Astrocyte of the hippocampus (primary cell): ENCODE measurements around the gene NES.

ENCODE experiments used
- DNase-seq: peaks from one replicate; pipeline ENCODE4 v3.0.0; 2011; ENCODE audit warnings: low read depth, low spot score

The NES gene

DNA sequence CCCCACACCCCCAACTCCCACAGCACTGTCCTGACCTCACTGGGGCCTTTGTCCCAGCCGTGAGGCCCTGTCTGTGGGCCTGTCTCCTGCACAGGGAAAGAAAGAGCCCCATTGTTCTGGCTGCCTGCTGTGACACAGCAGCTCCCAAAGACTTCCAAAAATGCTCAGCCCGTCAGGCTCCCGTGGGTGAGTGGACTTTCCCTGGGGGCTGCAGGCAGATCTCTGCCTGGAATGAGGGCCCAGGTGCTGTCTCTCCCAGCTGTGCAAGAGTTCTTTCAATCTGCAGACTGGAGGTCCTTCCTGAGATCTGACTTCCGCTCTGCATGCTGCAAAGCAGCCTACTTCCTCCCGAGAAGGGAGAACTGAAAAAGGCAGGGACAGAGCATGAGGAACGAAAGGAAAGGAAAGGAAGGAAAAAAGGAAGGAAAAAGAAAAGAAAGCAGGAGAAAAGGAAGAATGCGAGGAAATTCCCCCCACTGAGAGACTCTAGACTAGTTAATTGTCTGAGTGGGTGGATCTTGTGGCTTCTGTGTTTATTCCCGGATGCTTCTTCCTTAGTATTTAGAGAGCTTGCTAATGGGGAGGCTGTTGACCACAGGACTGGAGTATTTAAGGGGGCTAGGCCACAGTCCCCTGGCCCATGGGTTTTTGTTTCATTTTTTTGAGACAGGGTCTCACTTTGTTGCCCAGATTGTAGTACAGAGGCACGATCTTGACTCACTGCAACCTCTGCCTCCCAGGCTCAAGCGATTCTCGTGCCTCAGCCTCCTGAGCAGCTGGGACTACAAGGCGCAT, 15.0 kb downstream of the NES start:
- no peak for DNase-seq

DNA sequence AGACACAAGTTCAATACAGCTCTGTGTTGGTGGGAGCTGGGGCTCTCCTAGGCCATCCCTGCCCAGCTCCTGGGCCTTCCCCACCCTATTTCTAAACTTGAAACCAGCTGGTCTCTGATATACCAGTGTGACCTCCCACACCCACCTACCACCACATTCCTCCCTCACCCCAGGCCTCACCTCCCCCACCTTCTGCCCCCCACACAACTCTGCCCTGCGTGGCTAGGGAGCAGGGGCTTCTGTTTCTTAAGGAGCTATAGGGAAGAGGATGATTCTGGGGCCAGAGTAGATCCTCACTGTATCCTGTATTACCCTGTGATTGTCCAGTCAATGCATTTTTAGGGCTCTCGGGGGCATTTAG, 16.5 kb downstream of the NES start:
- DNase-seq = no peak

DNA sequence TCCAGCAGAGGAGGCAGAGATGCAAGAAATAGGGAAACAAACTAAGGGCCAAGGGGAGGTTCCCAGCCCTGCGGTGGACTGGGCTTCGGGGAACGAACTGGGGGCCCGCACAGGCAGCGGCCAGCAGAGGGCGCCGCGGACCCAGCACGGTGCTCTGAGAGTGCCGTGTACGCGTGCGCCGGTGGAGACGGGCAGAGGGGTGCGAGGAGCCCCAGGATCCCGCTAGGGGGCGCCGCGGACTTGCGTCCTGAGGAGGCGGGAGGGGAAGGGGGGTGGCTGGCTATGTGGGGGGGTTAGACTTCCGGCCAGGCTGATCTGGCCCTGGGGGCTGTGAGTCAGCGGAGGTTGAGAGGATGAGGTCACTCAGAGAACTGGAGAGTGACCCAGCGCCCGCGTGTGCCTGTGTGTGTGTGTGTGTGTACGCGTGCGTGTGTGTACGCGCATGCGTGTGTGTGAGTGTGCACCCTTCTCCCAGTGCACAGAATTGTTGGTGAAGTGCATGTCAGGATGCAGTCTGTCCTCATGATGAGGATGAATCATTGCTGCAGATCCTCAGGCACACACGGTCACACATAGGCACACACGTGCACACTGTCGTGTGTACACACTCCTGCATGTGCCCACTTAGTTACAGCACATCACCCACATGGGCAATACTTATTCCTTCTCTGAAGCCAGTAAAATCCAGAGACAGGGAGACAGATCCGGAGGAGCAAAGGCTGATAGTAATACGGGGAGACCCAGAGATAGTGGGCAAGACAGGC, 17.0 kb downstream of the NES start:
- DNase-seq = peak; percentile 99

DNA sequence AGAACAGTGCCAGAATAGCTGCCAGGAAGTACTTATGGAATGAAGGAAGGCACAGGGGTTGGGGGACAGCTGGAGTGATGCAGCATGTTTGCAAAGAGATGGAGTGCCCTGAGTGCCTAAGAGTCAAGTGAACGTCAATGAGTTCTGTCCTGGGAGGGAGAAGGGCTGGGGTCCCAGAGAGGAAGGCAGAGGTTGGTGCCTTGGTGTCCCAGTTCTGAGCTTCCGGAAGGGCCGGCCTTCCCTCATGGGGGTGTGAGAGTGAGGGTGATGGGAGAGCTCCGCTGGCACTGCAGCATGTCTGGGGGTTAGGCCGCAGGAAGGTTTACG, 17.6 kb downstream of the NES start:
- DNase-seq = no peak

DNA sequence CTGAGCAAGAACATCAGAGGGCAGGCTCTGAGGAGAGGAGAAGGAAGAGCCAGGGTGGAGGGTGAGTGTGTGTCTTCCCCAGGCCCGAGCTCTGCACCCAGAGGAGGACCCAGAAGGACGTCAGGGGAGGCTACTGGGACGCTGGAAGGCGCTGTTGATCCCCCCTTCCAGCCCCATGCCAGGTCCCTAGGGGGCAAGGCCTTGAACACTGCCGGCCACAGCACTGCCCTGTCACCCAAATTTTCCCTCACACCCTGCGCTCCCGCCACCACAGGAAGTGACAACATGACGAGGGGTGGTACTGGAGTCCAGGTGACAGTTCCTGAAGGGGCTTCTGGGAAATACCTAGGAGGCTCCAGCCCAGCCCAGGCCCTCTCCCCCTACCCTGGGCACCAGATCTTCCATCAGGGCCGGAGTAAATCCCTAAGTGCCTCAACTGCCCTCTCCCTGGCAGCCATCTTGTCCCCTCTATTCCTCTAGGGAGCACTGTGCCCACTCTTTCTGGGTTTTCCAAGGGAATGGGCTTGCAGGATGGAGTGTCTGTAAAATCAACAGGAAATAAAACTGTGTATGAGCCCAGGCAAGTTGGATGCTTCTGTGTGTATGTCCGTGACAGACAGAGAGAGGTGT, 18.1 kb downstream of the NES start:
- no peak for DNase-seq

DNA sequence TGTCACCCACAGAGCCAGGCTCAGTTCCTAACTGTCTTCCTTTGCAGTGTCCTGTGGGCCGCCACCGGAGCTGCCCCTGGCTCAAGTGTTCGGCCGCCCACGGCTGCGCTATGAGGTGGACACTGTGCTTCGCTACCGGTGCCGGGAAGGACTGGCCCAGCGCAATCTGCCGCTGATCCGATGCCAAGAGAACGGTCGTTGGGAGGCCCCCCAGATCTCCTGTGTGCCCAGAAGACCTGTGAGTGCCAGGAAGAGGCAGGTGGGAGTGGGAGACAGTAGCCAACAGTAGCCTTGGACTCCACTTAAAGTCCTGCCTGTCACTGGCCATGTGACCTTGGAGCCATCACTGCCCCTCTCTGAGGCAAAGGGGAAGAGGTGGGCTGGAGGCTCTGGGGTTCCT, 18.7 kb downstream of the NES start:
- DNase-seq = no peak

DNA sequence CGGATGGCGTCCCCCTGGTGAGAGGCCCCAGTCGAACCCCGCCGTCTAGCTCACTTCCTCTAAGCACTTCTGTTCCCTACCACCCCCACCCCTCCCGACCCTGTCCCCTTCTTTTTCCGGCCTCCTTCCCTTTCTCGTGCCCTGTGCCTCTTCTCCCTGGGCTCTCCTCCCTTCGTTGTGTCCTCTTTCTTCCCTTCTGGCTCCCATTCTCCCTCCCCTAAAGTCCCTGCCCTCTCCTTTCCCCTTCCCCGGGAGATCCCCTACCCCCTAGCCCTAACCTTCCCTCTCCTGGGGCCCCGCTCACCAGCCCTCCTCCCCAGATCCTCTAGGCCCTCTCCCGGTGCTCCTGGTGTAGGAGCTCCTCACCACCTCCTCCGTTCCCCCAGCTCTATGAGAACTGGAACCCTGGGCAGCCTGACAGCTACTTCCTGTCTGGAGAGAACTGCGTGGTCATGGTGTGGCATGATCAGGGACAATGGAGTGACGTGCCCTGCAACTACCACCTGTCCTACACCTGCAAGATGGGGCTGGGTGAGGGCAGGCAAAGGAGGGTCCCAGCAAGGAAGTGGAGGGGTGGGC, 19.4 kb downstream of the NES start:
- no peak for DNase-seq

DNA sequence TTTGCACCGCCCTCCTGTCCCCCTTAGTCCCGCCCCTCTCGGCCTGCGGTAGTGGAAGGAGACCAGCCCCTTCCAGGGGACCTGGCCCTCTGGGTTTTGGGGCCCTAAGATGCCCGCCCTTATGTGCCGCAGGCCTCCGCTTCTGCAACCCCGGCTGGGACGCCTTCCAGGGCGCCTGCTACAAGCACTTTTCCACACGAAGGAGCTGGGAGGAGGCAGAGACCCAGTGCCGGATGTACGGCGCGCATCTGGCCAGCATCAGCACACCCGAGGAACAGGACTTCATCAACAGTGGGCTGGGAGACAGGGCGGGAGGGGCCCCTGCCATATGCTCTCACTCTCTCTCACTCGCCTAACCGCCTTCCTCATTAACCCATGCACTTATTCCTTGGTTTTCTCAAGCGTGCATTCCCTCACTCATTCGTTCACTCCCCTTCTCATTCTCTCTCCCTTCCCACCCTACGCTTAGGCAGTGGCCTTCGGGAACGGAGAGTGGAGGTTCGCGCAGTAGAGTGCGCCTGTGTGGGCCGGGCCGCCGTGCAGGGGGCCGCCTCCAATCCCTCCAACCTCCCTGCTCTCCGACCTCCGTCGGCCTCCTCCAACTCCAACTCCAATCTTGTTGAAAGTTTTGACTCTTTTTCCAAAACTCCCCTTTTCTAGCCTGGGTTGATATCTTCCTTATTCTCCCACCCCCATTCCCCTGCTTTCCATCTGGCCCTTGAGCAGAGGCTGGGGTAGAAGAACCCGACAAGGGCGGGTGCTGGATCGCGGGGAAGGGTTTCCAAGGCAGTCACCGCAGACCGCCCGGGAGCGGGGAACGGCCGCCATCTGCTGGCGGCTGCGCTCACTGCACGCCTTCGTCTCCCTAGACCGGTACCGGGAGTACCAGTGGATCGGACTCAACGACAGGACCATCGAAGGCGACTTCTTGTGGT, 20.1 kb downstream of the NES start:
- DNase-seq = peak; percentile 81

DNA sequence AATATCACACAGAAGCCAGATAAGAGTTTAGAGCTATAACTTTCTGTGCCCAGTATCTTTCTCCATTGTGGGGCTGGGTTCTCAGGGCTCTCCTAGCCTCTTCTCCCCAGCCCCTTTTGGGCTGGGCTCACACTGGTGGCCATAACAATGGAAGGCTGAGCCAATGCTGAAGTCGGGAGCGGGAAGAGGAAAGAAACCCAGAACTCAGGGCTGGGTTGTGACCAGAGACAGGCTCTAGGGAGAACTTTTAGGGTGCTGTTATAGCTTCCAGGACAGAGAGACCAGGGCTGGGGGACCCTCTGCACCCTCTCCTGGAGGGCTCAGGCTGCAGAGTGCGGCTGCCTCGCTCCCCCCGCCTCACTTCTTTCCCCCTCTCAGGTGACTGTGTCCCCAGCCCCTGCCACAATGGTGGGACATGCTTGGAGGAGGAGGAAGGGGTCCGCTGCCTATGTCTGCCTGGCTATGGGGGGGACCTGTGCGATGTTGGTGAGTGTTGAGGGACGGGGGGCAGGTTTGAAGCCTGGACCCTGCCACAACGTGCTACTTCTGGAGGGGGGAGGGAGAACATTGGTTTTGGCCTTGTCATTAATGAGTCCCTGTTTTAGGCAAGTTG, 21.2 kb downstream of the NES start:
- no peak for DNase-seq

DNA sequence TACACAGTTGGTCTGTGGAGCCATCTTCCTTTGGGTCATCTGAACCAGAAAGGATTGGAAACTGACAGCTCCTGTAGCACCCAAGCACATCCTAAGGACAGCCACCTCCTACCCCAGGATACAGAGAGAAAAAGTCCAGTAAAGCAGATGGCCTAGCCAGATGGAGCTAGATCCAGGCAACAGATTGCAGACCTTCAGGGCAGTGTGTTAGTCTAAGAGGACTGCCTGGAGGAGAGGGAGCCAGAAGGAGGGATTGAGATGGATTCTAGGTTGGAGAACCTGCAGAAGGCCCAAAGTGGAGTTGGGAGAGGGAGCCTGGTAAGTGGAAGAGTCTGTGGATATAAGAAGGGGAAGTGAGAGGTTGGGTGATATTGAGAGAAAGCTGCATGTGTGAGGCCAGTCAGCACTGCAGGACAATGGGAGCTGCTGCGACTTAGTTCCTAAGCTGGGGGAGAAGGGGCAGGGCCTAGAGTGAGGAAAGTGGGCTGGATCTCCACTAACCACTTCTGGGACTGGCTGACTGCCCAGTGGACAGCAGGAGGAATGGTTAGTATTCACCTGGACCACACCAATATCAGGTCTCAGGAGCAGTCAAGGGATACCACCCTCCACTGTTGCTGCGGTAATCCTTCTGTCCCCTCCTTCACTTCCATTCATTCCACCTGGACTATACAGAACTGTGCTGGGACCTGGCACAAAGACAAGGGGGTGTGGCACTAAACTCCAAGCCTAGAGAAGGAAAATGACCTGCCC, 21.9 kb downstream of the NES start:
- no peak for DNase-seq

DNA sequence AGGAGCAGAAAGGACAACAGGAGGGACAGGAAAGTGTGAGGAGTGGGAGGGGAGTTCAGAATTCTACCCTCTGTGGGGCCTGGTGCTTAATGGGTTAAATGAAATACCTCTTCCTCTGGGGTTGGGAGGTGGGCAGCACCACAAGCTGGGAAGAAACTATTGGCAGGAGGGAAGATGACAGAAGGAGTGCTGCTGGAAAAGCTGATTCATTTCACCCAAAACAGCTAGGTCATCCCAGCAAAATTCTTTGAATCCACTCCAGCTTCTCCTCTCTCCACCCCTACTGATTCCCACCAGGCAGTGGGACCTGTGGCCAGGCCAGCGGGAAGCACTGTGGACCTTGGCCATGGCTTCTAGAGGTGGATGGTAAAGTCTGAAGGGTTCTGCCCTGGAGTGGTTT, 22.5 kb downstream of the NES start:
- no peak for DNase-seq

DNA sequence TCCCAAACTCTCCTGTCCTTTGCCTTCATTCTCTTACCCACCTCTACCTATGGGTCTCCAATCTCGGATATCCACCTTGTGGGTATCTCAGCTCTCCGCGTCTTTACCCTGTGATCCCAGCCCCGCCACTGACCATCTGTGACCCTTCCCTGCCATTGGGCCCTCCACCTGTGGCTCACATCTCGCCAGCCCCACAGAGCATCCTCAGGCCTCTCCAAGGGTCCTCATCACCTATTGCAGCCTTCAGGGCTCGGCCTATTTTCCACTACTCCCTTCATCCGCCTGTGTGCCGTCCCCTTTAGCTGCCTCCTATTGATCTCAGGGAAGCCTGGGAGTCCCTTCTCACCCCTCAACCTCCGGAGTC, 24.2 kb downstream of the NES start:
- DNase-seq = no peak

DNA sequence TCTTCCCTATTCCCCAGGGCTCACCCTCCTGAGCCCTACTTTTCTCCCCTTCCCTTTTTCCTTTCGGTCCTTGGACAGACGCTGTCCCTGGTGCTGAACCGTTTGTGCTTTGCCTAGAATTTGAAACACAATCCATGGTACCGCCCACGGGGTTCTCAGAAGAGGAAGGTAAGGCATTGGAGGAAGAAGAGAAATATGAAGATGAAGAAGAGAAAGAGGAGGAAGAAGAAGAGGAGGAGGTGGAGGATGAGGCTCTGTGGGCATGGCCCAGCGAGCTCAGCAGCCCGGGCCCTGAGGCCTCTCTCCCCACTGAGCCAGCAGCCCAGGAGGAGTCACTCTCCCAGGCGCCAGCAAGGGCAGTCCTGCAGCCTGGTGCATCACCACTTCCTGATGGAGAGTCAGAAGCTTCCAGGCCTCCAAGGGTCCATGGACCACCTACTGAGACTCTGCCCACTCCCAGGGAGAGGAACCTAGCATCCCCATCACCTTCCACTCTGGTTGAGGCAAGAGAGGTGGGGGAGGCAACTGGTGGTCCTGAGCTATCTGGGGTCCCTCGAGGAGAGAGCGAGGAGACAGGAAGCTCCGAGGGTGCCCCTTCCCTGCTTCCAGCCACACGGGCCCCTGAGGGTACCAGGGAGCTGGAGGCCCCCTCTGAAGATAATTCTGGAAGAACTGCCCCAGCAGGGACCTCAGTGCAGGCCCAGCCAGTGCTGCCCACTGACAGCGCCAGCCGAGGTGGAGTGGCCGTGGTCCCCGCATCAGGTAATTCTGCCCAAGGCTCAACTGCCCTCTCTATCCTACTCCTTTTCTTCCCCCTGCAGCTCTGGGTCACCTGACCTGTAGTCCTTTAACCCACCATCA, 24.8 kb downstream of the NES start:
- peak; percentile 77 for DNase-seq

DNA sequence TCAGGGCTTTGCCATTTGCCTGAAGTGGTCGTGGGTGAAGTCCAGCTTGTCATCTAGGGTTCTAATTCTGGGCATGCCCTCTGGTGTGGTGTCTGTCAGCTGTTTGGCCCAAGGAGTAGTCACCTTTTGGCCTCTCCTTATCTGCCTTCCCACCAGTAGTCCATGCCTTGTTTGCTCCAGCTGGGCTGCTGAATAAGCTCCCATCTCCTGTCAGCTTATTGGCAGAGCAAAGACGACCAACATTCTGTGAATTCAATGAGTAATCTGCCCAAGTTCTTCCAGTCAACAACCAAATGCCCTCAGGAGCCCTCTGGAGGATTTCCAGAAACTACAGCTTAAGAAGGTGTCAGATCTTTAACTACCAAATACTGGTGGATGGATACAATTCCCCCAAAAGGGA, 28.3 kb downstream of the NES start:
- DNase-seq = no peak

DNA sequence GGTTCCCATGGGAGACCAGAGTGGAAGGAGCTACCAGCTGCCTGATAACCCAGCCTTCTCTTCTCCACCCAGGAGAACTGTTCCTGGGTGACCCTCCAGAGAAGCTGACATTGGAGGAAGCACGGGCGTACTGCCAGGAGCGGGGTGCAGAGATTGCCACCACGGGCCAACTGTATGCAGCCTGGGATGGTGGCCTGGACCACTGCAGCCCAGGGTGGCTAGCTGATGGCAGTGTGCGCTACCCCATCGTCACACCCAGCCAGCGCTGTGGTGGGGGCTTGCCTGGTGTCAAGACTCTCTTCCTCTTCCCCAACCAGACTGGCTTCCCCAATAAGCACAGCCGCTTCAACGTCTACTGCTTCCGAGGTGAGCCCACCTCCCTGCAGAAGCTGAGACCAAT, 28.7 kb downstream of the NES start:
- no peak for DNase-seq

DNA sequence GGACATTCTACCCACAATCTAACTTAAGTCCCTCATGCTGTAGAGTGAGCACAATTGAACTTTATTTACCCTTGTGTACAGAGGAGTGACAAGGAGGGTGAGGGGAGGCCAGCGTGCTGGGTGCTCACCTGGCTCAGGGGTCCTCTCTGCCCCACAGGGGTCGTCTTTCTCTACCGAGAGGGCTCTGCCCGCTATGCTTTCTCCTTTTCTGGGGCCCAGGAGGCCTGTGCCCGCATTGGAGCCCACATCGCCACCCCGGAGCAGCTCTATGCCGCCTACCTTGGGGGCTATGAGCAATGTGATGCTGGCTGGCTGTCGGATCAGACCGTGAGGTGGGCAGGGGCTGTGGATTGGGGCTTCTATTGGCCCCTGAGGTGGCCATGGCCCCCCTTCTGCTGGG, 29.9 kb downstream of the NES start:
- DNase-seq = no peak

DNA sequence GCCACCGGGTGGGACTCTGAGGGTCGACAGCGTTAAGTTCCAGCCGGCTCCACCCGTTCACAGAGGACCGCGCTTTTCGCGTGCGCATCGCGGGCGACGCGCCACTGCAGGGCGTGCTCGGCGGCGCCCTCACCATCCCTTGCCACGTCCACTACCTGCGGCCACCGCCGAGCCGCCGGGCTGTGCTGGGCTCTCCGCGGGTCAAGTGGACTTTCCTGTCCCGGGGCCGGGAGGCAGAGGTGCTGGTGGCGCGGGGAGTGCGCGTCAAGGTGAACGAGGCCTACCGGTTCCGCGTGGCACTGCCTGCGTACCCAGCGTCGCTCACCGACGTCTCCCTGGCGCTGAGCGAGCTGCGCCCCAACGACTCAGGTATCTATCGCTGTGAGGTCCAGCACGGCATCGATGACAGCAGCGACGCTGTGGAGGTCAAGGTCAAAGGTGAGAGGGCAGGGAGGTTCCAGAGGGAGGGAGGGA, 30.4 kb downstream of the NES start:
- DNase-seq = no peak

DNA sequence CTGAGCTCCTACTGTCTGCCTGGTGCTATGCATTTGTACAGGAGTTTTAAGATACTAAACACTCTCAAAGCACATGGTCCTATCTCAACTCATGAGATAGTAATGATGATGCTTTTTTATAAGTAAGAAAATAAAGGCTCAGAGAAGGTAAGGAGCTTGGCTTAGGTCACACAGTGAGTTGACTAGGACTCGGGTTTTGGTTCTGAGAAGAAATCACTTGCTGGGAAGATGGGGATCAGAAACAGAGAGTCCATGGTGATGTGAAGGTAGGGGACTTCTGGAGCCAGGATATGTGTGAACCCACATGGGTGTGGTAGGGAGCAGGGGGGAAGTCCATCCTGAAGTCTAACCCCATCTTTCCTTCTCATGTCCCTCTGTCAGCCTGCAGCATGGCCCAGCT, 31.5 kb downstream of the NES start:
- DNase-seq = no peak

DNA sequence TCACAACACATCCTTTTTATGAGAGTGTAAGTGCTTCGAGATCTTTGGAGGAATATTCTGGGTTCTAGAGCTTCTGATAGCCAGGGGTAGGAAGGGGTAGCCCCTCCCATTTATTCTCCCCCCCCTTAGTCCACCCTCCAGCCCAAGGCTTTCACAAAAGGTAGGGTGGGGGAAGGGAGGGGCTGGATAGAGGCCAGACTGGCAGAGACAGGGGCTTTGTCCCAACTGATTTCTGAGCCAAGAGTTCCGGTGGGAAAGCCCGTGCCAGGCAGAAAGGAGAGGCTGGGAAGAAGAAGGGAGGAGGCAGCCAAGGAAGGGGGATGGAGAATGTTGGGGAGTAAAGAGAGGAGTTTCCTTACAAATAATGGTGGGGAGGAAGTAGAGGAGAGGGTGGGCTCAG, 32.2 kb downstream of the NES start:
- DNase-seq = no peak
